Measurements from ENCODE around the gene FYB1. TPM values are rescaled to one million over a fixed set of nuclear protein-coding genes. Genes with fewer than 3 reads are reported as not detected.
A peak's percentile ranks its signal among the peaks of the same experiment; 100 is the strongest.

The FYB1 gene
- total RNA-seq, 1 experiment from 2014 or later, result not detected

DNA sequence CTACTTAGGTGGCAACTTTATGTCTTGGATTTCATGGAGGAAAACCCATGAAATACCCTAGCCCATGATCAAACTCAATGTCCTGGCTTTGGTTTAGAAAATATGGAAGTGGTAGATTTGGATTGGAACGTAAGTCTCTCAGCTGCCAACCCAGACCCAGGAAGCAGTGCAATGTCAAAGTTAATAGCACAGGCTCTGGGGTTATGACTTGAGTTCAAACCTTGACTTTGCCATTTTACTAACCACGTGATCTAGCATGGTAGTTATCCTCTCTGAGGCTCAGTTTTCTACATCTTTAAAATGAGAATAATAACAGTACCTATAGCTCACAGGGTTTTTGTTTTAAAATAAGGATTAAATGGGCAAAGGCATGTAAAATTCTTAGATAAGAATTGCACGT lies 13.8 kb downstream of the FYB1 start:
- no peak for DNase-seq (ENCODE audit: low spot score)

GRCh38 chr5:39203951-39204350 lies 15.4 kb downstream of the FYB1 start:
- no peak for DNase-seq (ENCODE audit: low spot score)

- no peak for DNase-seq (ENCODE audit: low spot score)
Observed at GRCh38 chr5:39203275-39203922, 16.0 kb downstream of the FYB1 start.

DNA sequence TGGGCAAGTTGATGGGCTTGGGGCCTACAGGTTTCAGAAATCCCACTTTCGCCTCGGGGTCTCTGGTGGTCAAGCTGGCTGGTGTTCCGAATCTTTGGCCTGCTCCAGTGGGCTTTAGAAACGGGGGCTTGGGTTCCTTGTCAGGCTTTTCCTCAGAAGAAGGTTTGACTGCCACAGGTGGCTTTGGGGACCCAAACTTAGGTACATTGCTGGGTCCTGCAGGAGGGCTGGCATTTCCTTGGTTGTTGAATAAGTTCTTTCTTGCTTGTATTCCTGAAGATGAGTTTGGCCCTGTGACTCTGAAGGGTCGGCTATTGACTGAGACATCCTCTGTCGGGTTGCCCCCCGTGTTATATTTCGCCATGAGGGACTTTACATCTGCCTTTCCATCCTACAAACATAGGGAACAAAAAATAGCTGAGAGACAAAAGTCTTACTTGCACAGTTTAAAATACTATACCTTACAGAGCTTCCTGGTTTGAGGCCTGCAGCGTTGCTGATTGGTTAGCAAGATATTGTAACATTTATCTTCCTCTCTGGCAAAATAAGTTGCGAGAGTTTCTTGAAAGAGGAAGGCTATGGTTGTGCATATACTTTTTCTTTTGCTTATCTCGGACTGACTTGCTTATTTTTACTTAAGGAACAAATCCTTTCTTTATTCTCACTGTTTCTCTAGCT lies 16.6 kb downstream of the FYB1 start:
- DNase-seq (ENCODE audit: low spot score), result no peak

DNA sequence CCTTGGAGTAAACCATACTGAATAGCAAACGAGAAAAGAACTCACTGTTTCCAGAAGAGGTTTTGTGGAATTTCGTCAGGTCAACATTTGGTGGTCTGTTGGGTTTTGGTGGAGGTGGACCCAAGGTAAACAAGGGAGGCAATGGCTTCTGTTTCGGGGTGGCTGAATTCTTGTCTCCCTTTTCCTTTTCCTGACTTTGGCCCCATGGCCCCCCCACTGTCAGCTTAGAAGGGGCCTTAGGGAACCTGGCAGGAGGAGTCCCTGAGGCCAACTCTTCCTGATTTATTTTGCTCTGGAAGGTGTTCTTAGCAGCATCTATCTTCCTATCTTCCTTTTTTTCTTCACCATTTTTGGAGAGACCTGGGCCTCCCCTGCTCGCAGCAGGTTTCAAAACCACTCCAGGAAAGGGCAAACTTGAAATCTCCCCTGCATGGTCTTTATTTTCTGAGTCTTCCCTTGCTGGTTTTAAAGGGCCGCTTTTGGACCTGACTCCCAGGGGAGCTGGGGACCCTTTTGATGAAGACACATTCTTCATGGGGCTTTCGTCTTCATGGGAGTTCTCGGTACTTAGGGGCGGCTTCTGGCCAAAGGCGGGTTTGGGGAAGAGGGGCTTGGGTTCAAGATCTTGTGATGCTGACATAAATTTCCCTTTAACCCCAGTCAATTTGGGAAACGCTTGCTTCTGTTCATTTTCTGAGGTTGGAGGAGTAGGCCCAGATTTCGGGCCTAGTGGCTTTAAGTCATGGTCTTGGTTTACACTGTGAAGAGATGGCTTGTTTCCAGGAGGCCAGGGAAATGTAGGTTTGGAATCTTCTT lies 17.4 kb downstream of the FYB1 start:
- no peak for DNase-seq (ENCODE audit: low spot score)

DNA sequence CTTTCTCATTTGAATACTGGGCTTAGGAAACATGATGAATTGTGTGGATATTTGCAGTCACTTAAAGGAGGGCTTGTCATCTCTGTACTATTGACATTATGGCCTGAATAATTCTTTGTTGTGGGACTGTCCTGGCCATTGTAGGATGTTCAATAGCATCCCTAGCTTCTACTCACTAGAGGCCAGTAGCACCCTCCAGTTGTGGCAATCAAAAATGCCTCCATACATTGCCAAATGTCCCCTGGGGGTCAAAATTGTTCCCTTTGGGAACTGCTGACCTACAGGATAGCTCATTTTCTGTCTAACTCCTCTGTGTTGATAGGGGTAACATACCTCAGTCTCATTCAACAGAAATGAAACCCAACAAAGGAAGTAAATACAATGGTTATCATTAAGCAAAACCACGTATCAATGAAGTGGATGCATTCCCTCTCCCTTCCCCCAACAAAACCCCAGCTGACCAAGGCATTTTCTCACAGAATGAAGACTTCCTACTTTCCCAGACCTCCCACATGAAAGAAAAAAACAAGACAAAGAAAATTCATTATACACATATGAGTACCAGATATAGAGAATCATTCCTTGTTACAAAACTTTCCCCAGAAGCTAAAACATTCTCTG lies 18.1 kb downstream of the FYB1 start:
- DNase-seq (ENCODE audit: low spot score), result no peak

DNA sequence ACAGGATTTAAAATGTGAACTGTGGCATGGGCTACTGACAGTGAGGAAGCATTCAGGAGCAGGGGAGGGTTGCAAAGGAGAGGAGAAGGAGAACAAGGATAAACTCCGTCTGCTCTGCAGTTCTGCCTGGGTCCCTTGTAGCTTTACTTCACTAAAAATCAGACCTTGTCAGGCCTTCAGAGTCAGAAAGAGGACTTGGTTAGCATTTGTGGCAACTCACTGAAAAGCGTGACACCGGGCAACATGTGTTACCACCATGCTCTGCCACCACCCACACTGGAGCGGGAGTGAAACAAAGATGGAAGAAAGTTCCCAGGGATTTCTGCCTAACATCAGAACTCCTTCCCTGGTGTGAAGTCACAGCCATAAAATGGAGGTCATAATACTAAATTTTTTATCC lies 19.3 kb downstream of the FYB1 start:
- no peak for DNase-seq (ENCODE audit: low spot score)

DNA sequence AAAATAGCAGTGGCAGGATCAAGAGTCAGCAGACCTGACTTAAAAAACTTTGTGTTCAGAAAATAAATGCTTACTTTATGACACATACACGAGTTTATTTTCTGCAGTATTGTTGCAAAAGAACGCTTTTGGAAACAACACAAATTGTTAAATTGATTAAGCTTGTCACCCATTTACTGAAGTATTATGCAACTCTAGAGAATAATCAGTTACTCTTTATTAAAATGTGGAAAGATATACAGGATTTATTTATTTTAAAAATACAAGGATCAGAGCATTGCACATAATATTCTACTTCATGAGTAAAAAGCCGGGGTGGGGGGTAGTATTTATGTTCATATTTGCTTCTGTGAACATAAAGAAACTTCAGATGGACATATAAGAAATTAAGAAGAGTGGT lies 20.0 kb downstream of the FYB1 start:
- no peak for DNase-seq (ENCODE audit: low spot score)

DNA sequence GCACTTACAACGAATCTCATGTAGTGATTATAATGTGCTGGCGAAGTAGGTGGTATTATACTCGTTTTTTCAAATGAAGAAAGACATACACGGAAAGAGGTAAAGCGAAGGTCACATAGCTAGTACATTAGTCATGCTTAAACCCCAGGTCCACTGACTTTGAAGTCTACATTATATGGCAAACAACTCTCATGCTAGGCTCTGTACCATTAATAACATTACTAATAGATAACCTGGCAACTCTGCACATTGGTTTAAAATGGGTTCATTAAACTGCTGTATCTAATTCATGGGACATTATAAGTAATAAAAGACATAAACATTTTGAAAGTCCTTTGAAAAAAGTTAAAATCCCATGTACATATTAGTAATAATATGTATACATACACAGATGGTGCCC lies 21.2 kb downstream of the FYB1 start:
- peak; percentile 76 for DNase-seq (ENCODE audit: low spot score)

DNA sequence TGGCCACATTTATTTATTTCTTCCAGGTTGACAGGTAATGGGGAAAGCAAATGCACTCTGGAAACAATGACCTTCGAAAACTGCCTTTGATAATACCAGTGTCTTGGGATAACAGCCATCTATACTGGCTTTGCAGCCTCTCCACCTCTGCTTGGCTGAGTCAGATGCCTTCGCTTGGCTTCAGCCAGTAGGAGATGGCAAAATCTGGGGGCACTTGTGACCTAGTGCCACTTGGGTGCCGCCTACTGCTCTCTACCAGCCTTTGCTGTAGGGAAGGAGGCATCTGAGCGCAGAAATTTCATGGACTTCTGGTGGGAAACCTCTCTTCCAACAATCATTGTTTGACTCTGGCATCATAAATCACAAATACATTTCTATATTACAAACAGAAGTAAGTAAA lies 21.8 kb downstream of the FYB1 start:
- DNase-seq (ENCODE audit: low spot score), result peak; percentile 36

GRCh38 chr5:39195198-39195826 lies 24.1 kb downstream of the FYB1 start:
- no peak for DNase-seq (ENCODE audit: low spot score)

DNA sequence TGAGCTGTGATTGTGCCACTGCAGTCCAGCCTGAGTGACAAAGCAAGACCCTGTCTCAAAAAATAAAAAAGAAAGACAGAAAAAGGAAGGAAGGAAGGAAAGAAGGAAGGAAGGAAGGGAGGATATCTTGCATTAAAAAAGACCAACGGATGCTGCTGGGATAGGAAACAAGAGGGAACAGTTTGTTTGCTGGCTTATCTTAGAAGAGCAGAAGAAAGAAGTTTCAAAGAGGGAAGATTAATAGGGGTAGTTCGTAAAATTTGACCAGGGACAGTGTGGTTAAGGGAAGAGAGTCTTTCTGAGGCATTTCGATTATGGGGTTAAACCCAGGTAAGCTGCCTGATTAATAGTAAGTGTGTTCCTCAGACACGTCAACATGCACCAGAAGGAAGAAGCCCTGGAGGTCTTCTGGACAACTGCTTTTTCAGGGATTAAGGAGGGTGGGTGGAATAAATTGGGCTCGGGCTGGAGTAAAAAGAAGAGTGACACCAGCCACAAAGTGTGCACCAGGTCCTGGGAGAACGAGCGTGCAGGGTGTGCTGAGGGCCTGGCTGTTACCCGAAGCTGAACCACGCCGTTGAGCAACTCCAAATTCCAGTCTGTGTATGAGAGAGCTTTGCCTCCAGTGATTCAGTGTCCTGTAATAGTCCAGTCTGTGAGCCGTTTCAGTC lies 24.8 kb downstream of the FYB1 start:
- no peak for DNase-seq (ENCODE audit: low spot score)

DNA sequence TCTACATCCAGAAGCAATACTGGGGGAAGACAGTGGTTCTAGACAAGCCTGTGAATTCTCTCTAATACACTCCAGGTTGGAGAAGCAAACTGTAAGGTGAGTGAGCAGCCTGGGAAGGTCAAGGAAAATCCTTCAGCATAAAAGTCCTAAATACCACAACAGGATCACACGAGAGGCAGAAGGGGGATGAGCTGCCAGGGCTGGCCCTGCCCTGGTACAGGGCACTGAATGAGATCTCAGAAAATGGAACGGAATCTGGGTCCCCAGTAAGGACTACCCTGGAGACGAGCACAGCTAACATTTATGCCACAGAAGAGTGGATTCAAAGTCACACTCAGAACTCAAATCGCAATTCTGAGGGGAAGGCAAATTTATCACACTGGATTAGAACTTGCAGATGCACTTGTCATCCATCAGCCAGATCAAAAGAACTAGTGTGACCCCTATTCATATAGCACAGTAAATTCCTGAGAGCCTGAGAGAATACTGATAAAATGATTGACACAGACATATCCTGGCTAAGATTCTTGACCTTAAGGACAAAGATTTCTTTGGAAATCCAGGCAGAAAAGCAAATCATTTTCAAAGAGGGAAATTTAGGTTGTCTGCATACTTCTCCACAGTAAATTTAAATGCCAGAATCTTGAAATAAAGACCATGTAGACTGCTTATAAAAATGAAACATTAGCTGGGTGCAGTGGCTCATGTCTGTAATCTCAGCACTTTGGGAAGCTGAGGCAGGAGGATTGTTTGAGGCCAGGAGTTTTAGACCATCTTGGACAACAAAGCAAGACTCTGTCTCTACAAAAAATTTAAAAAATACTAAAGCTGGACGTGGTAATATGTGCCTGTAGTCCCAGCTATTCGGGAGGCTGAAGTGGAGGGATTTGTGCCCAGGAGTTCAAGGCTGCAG lies 25.6 kb downstream of the FYB1 start:
- no peak for DNase-seq (ENCODE audit: low spot score)

DNA sequence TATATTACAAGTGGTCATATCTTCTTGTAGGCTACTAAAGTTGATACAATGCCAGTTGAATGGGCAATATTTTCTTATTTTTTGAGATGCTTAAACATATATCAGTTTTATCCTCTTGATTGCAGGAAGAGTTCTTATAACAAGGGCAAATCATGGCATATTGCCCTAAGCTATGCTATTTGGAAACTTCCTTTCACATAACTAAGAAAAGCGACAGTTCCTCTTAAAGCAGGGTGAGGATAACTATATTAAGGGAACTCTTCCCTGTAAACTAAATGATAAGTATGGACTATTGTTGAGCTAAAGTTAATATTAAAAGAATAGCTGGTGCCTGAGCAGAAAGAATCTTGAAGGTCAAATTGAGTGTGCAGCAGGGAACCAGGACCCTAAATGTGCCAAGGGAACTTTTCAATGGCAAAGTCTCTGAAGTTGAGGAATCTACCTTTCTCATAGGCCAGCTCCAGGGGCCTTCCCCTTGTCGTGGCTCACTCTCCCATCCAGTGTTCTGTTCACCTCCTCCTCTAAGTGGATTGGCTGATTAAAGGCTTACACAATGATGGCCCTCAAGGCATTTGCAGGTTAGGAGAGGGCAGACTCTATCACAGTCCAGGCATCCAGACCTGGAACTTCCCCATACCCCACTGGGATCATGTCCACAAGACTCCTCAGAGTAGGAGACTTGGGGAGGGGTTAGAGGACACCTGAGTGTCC lies 26.8 kb downstream of the FYB1 start:
- no peak for DNase-seq (ENCODE audit: low spot score)

DNA sequence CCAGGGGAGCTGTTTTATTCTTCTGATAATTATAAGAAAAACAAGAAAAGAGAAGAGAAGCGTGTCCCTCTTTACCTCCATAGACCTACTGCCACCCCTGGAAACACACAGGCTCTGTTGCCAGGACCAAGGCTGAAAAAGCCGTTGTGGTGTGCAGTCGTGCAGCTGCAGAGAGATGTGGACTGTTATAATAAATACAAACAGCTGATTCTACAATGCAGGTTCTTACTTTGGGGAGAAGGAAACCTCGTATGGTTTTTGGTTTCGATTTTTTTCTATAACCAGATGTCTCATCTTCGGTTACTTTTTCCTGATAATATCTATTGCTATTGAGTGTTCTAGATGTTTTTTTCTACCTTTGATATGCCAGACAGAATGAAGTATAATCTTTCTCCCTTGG lies 28.1 kb downstream of the FYB1 start:
- DNase-seq (ENCODE audit: low spot score), result no peak

DNA sequence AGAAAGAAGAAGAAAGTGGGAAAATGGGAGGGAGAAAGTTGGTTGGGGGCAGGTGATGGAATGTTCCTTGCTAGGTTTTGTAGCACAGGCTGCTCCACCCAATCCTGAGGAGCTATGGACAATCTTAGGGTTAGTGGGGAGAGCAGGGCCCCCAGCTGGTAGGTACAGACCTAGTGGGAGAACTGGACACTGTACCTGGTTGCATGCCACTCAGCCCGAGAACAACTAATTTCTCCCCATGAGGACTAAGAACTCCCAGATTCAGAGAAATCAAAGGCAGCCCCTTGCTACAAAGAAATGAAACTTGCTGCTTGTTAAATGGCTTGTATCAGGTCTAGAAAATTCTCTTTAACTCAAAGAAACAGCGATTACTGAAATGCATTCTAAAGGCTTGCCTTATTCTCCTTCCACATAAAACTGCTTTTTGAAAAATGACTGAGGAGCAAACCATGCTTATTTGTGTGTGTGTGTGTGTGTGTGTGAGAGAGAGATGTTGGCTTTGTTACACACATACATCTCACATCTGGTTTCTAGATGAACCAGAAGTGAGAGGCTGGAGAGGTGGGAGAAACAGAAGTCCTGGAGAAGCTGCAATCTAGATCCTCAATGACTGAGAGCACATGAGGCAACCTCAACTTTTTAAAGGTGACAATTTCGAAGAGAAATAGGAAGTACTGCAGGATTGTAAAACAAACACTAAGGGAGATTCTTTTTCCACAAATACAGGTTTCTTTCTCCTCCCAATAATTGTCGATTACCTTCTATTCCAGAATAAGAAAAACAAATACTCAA lies 28.9 kb downstream of the FYB1 start:
- no peak for DNase-seq (ENCODE audit: low spot score)

GRCh38 chr5:39189292-39189955 lies 29.9 kb downstream of the FYB1 start:
- DNase-seq (ENCODE audit: low spot score), result no peak
